HG03565 (cell line): ENCODE results near the gene GPR61.
A peak's percentile ranks its signal among the peaks of the same experiment; 100 is the strongest.

ENCODE experiments used
- ATAC-seq: cut with Tn5 transposase; IDR thresholded peaks from one replicate; pipeline ENCODE4 v1.9.1; 2021; ENCODE audit warnings: mild to moderate bottlenecking, moderate library complexity; ENCODE audit not compliant: unreplicated experiment

GPR61 gene

DNA sequence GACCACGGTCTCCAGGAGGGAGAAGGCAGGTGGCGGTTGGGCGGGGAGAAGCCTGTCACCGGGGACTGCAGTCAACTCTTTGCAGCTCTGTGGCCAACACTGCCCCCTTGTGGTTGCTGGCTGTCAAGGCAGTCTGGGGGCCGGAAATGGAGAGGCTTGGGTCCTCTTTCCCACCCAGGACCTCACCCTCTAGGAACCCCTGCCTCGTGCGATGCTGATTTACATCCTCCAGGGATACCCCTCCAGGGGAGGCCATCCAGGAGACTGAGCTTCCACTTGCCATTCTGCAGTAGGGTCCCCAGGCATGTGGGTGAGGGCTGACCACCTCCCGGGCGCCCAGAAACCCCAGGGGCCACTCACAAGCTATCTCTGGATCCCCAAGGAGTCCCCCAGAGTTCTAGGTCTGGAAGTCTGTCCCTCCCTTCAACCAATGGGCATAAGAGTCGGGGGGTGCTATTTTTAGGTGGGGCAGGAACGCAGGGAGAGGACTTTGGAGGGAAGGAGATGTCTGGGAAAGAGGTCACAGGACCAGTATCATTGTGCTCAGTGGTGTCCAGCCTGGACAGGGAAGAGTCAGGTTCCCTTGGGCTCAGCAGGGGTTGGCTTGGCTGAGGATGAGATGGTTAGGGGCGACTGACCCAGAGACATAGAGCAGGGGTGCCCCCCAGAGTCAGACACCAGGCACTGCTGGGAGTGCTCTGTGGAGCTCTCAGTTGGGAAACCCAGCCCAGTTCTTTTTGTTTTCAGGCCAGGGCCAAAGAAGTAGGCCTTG is 7.1 kb upstream of the GPR61 start:
- peak; percentile 63 for ATAC-seq

DNA sequence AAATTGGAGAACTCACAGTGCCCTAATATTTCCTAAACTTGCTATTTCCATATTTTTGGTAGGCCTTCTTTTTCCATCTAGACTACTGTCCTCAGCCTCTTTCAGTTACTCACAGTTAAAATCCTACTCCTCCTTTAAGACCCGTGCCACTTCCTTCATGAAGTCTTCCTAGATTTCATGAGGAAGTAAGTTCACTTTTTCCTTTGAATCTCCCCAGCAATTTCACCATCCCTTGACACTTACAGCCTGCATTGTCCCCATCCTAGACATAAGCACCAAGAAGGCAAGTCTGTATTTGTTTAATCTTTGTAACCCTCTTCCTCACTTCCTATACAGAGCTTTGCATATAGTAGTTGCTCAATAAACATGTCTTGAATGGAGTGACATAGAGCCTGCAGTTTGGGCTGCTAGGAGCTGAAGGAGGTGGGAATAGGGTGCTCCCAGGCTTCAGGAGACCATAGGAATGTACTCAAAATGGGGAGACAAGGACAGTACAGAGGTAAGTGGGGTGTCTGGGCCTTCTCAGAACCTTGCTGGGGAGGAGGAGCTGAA is 5.3 kb upstream of the GPR61 start:
- no peak for ATAC-seq

GRCh38 chr1:109535481-109535880 is 4.2 kb upstream of the GPR61 start:
- ATAC-seq, result no peak

DNA sequence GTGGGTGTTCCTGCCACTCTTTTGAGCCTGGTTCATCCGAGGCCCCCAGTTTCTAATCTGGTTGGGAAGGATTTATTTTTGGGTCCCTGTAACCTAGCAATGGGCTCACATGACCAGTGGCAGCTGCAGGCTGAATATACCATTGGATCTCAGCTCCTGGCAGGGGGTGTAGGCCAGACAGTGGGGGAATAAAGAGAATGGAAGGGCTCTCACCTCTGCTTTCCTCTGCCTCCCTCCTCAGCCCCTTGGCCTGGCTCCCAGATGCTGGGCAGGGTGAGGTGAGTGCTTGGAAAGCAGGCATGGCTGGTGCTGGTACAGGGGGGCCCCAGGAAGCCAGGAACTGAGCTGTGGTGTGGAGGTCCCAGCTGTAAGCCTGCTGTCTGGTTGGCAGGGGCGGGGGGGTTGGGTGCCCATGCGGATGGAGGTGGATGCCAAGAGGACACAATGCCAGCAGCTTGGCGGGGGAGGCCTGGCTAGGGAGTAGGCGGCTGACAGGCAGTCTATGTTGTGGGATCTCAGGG is 3.6 kb upstream of the GPR61 start:
- no peak for ATAC-seq

GRCh38 chr1:109537450-109538178 is 2.1 kb upstream of the GPR61 start:
- no peak for ATAC-seq

GRCh38 chr1:109538827-109539555 is 681 bp upstream of the GPR61 start:
- no peak for ATAC-seq

- ATAC-seq, result no peak
Observed at GRCh38 chr1:109541102-109541501, 1.4 kb downstream of the GPR61 start.

DNA sequence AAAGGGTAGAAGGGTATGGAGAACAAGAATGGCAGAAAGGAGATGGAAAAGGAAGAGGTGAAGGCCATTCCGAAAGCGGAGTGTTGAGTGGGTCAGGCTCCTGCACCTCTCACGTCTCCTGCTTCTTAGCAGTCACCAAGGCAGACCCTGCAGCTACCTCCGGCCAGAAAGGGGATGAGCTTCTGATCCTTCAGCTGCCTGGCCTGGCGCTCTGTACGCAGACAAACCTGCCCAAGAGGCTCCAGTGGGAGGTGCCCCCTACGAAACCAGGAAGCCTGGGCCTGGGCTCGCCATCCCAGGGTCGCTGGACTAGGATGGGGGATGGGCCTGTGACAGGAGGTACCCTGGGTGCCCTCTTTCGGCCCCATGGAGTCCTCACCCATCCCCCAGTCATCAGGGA is 3.0 kb downstream of the GPR61 start:
- ATAC-seq, result no peak

DNA sequence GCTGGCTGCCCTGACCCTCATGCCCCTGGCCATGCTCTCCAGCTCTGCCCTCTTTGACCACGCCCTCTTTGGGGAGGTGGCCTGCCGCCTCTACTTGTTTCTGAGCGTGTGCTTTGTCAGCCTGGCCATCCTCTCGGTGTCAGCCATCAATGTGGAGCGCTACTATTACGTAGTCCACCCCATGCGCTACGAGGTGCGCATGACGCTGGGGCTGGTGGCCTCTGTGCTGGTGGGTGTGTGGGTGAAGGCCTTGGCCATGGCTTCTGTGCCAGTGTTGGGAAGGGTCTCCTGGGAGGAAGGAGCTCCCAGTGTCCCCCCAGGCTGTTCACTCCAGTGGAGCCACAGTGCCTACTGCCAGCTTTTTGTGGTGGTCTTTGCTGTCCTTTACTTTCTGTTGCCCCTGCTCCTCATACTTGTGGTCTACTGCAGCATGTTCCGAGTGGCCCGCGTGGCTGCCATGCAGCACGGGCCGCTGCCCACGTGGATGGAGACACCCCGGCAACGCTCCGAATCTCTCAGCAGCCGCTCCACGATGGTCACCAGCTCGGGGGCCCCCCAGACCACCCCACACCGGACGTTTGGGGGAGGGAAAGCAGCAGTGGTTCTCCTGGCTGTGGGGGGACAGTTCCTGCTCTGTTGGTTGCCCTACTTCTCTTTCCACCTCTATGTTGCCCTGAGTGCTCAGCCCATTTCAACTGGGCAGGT is 3.8 kb downstream of the GPR61 start:
- ATAC-seq, result no peak

GRCh38 chr1:109543988-109544735 is 4.5 kb downstream of the GPR61 start:
- ATAC-seq, result no peak

GRCh38 chr1:109546311-109547109 is 6.8 kb downstream of the GPR61 start:
- ATAC-seq, result peak; percentile 30

GRCh38 chr1:109547463-109548320 is 8.0 kb downstream of the GPR61 start:
- ATAC-seq, result no peak

- peak; percentile 87 for ATAC-seq
Observed at GRCh38 chr1:109548321-109549267, 8.9 kb downstream of the GPR61 start, which contains the start of gene GNAI3. TSS of gene GNAI3 (plus strand) at chr1:109548615. CDS start at chr1:109548721, 106 bp downstream.

GRCh38 chr1:109556563-109556962 is 16.9 kb downstream of the GPR61 start:
- ATAC-seq, result no peak

DNA sequence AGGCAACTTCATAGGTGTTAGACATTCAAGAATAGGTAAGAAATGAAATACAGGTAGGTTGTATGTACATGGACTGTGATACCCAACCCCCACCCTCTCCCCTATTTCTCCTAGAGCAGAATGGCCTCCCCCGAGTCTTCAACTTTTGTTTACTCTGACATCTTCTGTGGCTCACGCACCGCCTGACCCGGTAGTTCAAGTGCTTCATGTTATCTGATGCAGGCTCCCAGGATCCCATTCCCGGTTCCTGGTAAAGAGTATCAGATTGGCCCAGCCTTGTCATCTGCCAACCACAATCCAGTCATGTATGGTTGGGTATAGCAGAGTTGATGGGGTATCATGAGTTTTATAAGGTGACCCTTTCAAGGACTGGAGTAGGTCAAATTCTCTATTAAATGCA is 17.8 kb downstream of the GPR61 start:
- ATAC-seq, result no peak

- no peak for ATAC-seq
Observed at GRCh38 chr1:109559995-109560394, 20.3 kb downstream of the GPR61 start.
